Measurements from ENCODE around the gene TBK1. TPM values are rescaled to one million over a fixed set of nuclear protein-coding genes. Genes with fewer than 3 reads are reported as not detected.

Gene TBK1
- total RNA-seq, 1 experiment from 2014 or later: 26.2 TPM

DNA sequence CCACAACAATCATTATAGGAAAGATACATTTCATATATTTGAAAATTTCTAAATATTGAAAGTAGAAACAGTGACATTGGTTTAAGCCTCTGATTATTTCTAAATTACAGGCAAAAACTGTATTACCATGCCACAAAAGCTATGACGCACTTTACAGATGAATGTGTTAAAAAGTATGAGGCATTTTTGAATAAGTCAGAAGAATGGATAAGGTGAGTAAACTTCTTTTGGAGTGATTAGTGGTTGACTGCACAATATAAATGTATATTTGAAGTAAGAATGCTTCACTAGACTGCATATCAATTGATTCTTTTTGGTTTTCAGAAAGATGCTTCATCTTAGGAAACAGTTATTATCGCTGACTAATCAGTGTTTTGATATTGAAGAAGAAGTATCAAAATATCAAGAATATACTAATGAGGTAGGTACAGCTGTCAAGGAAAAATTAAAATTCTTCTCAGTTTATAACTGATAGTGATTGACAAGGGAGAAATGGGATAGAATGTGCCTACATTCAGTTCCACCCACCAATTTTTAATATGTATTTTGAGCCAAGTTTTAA lies 45.0 kb downstream of the TBK1 start:
- intact Hi-C loops (cut with micrococcal nuclease; ENCODE audit: unreplicated experiment): loop anchor here (5.0 kb wide), 1 partner anchor 200 kb away; no protein-coding TSS in a partner anchor
- no peak overlapping the region for H3K4me3 ChIP-seq
- POLR2A ChIA-PET (ENCODE audit: unreplicated experiment): no interaction called here
- no peak overlapping the region for H2AFZ ChIP-seq
- BruUV-seq (replicated peaks): no TSS peak
- H3F3A ChIP-seq (ENCODE audit: insufficient read depth, low read depth): peaks cover 12% of the 10 kb centered on the region; the same call in 1 of the 2 replicates
- H3K36me3 ChIP-seq (ENCODE audit: low read depth): peaks cover 48% of the 10 kb centered on the region
- no peaks in the 10 kb centered on the region for H3K4me1 ChIP-seq (replicated peaks; ENCODE audit: insufficient read depth)
- no peaks in the 10 kb centered on the region for H3K27me3 ChIP-seq (ENCODE audit: insufficient read depth, low read depth)
- H3K4me2 ChIP-seq: no peak overlapping the region
- H3K9me2 ChIP-seq (ENCODE audit: insufficient read depth): no peaks in the 10 kb centered on the region
- CTCF ChIA-PET: no interaction called here
- H3K79me2 ChIP-seq (ENCODE audit: low read depth): no peaks in the 10 kb centered on the region
- no peak for DNase-seq
- no peaks in the 10 kb centered on the region for H4K20me1 ChIP-seq (ENCODE audit: insufficient read depth)
- H3K27ac ChIP-seq: no peak overlapping the region
- no peak for TF ChIP-seq EZH2 (IDR thresholded peaks at IDR 0.05; ENCODE audit: low read depth)
- TF ChIP-seq, protein P1, sequence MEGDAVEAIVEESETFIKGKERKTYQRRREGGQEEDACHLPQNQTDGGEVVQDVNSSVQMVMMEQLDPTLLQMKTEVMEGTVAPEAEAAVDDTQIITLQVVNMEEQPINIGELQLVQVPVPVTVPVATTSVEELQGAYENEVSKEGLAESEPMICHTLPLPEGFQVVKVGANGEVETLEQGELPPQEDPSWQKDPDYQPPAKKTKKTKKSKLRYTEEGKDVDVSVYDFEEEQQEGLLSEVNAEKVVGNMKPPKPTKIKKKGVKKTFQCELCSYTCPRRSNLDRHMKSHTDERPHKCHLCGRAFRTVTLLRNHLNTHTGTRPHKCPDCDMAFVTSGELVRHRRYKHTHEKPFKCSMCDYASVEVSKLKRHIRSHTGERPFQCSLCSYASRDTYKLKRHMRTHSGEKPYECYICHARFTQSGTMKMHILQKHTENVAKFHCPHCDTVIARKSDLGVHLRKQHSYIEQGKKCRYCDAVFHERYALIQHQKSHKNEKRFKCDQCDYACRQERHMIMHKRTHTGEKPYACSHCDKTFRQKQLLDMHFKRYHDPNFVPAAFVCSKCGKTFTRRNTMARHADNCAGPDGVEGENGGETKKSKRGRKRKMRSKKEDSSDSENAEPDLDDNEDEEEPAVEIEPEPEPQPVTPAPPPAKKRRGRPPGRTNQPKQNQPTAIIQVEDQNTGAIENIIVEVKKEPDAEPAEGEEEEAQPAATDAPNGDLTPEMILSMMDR (conservative IDR thresholded peaks at IDR 0.05): no peak
- no peaks in the 10 kb centered on the region for H3K9me3 ChIP-seq (ENCODE audit: insufficient read depth, low read depth)

DNA sequence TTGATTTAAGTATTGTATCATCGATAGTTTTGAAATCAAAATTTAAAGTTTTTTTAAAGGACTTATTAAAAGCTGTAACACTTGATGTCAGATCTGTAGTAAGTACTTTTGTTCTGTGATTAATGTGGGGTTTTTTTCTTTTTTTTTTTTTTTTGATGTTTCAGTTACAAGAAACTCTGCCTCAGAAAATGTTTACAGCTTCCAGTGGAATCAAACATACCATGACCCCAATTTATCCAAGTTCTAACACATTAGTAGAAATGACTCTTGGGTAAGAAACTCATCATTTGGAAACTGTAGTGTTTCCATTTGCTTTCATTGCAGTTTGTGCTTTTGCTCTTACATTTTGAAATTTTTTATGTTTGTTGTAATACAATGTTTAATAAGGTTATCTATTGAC lies 45.6 kb downstream of the TBK1 start:
- BruUV-seq (replicated peaks): no TSS peak
- Histone ChIP-seq H3K27ac (no peak overlapping the region), H3K4me2 (no peak overlapping the region), H2AFZ (no peak overlapping the region), H3K79me2 (ENCODE audit: low read depth) (no peaks in the 10 kb centered on the region), H3K27me3 (ENCODE audit: insufficient read depth, low read depth) (no peaks in the 10 kb centered on the region), H3K36me3 (ENCODE audit: low read depth) (peaks cover 48% of the 10 kb centered on the region), H3K4me1 (replicated peaks; ENCODE audit: insufficient read depth) (no peaks in the 10 kb centered on the region), H3K9me3 (ENCODE audit: insufficient read depth, low read depth) (no peaks in the 10 kb centered on the region), H3K4me3 (no peak overlapping the region), H3F3A (ENCODE audit: insufficient read depth, low read depth) (peaks cover 12% of the 10 kb centered on the region; the same call in 1 of the 2 replicates), H4K20me1 (ENCODE audit: insufficient read depth) (no peaks in the 10 kb centered on the region), H3K9me2 (ENCODE audit: insufficient read depth) (no peaks in the 10 kb centered on the region)
- POLR2A ChIA-PET (ENCODE audit: unreplicated experiment): no interaction called here
- TF ChIP-seq, protein P1 (conservative IDR thresholded peaks at IDR 0.05): no peak
- no peak for TF ChIP-seq EZH2 (IDR thresholded peaks at IDR 0.05; ENCODE audit: low read depth)
- CTCF ChIA-PET: interaction anchor here (0.6 kb wide), 1 partner anchor 72 kb away, joined by 6 read pairs; no protein-coding TSS in a partner anchor
- DNase-seq: no peak
- intact Hi-C loops (cut with micrococcal nuclease; ENCODE audit: unreplicated experiment): loop anchor here (5.0 kb wide), 1 partner anchor 200 kb away; no protein-coding TSS in a partner anchor

DNA sequence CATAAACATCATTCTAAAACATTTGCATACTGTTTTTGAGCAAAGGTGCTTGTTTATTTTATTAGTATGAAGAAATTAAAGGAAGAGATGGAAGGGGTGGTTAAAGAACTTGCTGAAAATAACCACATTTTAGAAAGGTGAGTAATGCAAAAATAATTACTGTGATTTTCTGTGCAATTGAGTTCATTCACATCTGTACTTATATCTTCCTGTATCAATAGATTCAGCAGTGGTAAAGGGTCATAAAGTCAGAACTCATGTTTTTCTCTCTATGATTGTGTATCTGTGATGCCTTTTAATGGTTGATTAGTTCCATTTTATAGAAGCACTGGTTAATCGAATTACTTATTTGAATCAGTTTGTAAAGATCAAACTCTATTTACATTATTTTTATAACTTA lies 46.0 kb downstream of the TBK1 start:
- Histone ChIP-seq H3F3A (ENCODE audit: insufficient read depth, low read depth) (peaks cover 12% of the 10 kb centered on the region; the same call in 1 of the 2 replicates), H4K20me1 (ENCODE audit: insufficient read depth) (no peaks in the 10 kb centered on the region), H3K4me2 (no peak overlapping the region), H2AFZ (no peak overlapping the region), H3K27ac (no peak overlapping the region), H3K36me3 (ENCODE audit: low read depth) (peaks cover 48% of the 10 kb centered on the region), H3K4me1 (replicated peaks; ENCODE audit: insufficient read depth) (no peaks in the 10 kb centered on the region), H3K9me2 (ENCODE audit: insufficient read depth) (no peaks in the 10 kb centered on the region), H3K27me3 (ENCODE audit: insufficient read depth, low read depth) (no peaks in the 10 kb centered on the region), H3K79me2 (ENCODE audit: low read depth) (no peaks in the 10 kb centered on the region), H3K4me3 (no peak overlapping the region), H3K9me3 (ENCODE audit: insufficient read depth, low read depth) (no peaks in the 10 kb centered on the region)
- no peak for DNase-seq
- ChIA-PET POLR2A (ENCODE audit: unreplicated experiment) (no interaction called here), CTCF (interaction anchor here (0.6 kb wide), 1 partner anchor 72 kb away, joined by 6 read pairs; no protein-coding TSS in a partner anchor)
- intact Hi-C loops (cut with micrococcal nuclease; ENCODE audit: unreplicated experiment): loop anchor here (5.0 kb wide), 1 partner anchor 199 kb away; no protein-coding TSS in a partner anchor
- no TSS peak for BruUV-seq (replicated peaks)
- TF ChIP-seq, protein P1 (conservative IDR thresholded peaks at IDR 0.05): no peak
- no peak for TF ChIP-seq EZH2 (IDR thresholded peaks at IDR 0.05; ENCODE audit: low read depth)
